H1 (cell line): Measurements from ENCODE around the gene NEDD4L. TPM values are rescaled to one million over a fixed set of nuclear protein-coding genes. Genes with fewer than 3 reads are reported as not detected.

ENCODE experiments used
- CTCF ChIA-PET: fragments of 300-600 bp; sonication (Branson Sonifier 250); formaldehyde crosslinking; loops from one replicate; lab custom pipeline; 2021; ENCODE audit not compliant: partially characterized antibody; lab: Charles Lee
- POLR2A ChIA-PET: fragments of 300-600 bp; sonication (Branson Sonifier 250); formaldehyde crosslinking; loops from one replicate; lab custom pipeline; 2021; ENCODE audit warnings: inconsistent platforms; ENCODE audit not compliant: partially characterized antibody; lab: Charles Lee
- DNase-seq, 2 experiments: peaks; one replicate each; pipeline versions ENCODE4 v3.0.0 to v3.0.0-alpha.2; 2010 to 2022; ENCODE audit warnings: low spot score in 2 of 2, low read depth in 1 of 2, mixed read lengths in 1 of 2
- FAIRE-seq: peaks from 2 replicates; lab custom pipeline; 2011; peaks lifted over from hg19 to GRCh38; lab: Jason Lieb, UNC
- H2AFZ ChIP-seq: 2 replicates; pipeline ENCODE4 v1.8.1; 2012; ENCODE audit warnings: low read length, inconsistent platforms
- H2AK5ac ChIP-seq: 2 replicates; pipeline ENCODE4 v1.6.1; 2013; ENCODE audit warnings: low read depth, low read length
- H2BK120ac ChIP-seq: replicated peaks from 2 replicates; pipeline ENCODE3; 2013; ENCODE audit warnings: low read depth, low read length, inconsistent platforms
- H2BK12ac ChIP-seq: 2 replicates; pipeline ENCODE4 v1.6.1; 2013; ENCODE audit warnings: low read depth, low read length
- H2BK15ac ChIP-seq: 2 replicates; pipeline ENCODE4 v1.6.1; 2013; ENCODE audit warnings: low read length
- H2BK20ac ChIP-seq: 2 replicates; pipeline ENCODE4 v1.6.1; 2013; ENCODE audit warnings: low read length
- H2BK5ac ChIP-seq: 2 replicates; pipeline ENCODE4 v1.6.1; 2013; ENCODE audit warnings: low read depth, low read length
- H3K14ac ChIP-seq: 2 replicates; pipeline ENCODE4 v1.6.1; 2013; ENCODE audit warnings: inconsistent platforms; ENCODE audit not compliant: insufficient read length
- H3K18ac ChIP-seq: 2 replicates; pipeline ENCODE4 v1.6.1; 2013; ENCODE audit warnings: low read length; ENCODE audit errors: extremely low read depth
- H3K23ac ChIP-seq: 2 replicates; pipeline ENCODE4 v1.6.1; 2013; ENCODE audit warnings: inconsistent platforms; ENCODE audit not compliant: insufficient read length
- H3K23me2 ChIP-seq: 2 replicates; pipeline ENCODE4 v1.6.1; 2013; ENCODE audit warnings: low read depth, low read length
- H3K27ac ChIP-seq: 2 replicates; pipeline ENCODE4 v1.6.1; 2011; ENCODE audit warnings: low read depth, low read length, inconsistent platforms
- H3K27me3 ChIP-seq, 4 experiments: replicated peaks in 1 of 4; 1 replicate in 1 of 4; 2 replicates in 3 of 4; pipeline versions ENCODE4 v1.6.1 to v1.8.1; 2011 to 2013; ENCODE audit warnings: low read length in 3 of 4, mild to moderate bottlenecking in 3 of 4, inconsistent platforms in 2 of 4, mixed read lengths in 2 of 4, moderate library complexity in 1 of 4; ENCODE audit not compliant: control insufficient read depth in 3 of 4, insufficient read depth in 3 of 4; ENCODE audit errors: extremely low read depth in 1 of 4
- H3K36me3 ChIP-seq, 4 experiments: 2 replicates each; pipeline versions ENCODE4 v1.6.1 to v1.8.1; 2011 to 2013; ENCODE audit warnings: mild to moderate bottlenecking in 4 of 4, low read length in 3 of 4, moderate library complexity in 2 of 4, control low read depth in 1 of 4, inconsistent platforms in 1 of 4; ENCODE audit not compliant: insufficient read depth in 4 of 4, control insufficient read depth in 2 of 4
- H3K4ac ChIP-seq: replicated peaks from 2 replicates; pipeline ENCODE3; 2013; ENCODE audit warnings: low read length, low read depth, mixed read lengths, inconsistent platforms; ENCODE audit not compliant: insufficient read length
- H3K4me1 ChIP-seq, 4 experiments: replicated peaks in 1 of 4; 1 replicate in 1 of 4; 2 replicates in 3 of 4; pipeline versions ENCODE4 v1.6.1 to v1.8.1; 2011 to 2013; ENCODE audit warnings: low read length in 3 of 4, inconsistent platforms in 2 of 4, mixed read lengths in 1 of 4; ENCODE audit not compliant: insufficient read depth in 4 of 4, control insufficient read depth in 3 of 4
- H3K4me2 ChIP-seq, 2 experiments: 2 replicates each; pipeline versions ENCODE4 v1.6.1 to v1.8.1; 2011 to 2013; ENCODE audit warnings: low read depth in 2 of 2, low read length in 2 of 2, control low read depth in 1 of 2, inconsistent platforms in 1 of 2, mild to moderate bottlenecking in 1 of 2; ENCODE audit not compliant: insufficient read depth in 1 of 2
- H3K4me3 ChIP-seq, 4 experiments: fragments of 200-600, 300-600 bp in 1 of 4; sonication (generic), shearing (Covaris generic), sonication (Bioruptor Twin) in 1 of 4; 2 replicates each; pipeline versions ENCODE4 v1.5.1 to v1.8.1; 2011 to 2016; ENCODE audit warnings: low read length in 4 of 4, low read depth in 3 of 4, control low read depth in 2 of 4, inconsistent platforms in 2 of 4, mild to moderate bottlenecking in 2 of 4, mixed read lengths in 1 of 4, moderate library complexity in 1 of 4; ENCODE audit not compliant: insufficient read depth in 2 of 4; ENCODE audit errors: extremely low read depth in 1 of 4
- H3K56ac ChIP-seq: replicated peaks from 2 replicates; pipeline ENCODE3; 2013; ENCODE audit warnings: low read depth, mild to moderate bottlenecking, mixed read lengths, low read length, inconsistent platforms; ENCODE audit not compliant: insufficient read length
- H3K79me1 ChIP-seq: 2 replicates; pipeline ENCODE4 v1.6.1; 2013; ENCODE audit warnings: low read depth, low read length, control low read depth
- H3K79me2 ChIP-seq, 2 experiments: 2 replicates each; pipeline versions ENCODE4 v1.6.1 to v1.8.1; 2012 to 2013; ENCODE audit warnings: low read length in 2 of 2, mild to moderate bottlenecking in 2 of 2, inconsistent platforms in 1 of 2; ENCODE audit not compliant: insufficient read depth in 2 of 2, control insufficient read depth in 1 of 2
- H3K9ac ChIP-seq, 4 experiments: replicated peaks in 1 of 4; 1 replicate in 1 of 4; 2 replicates in 3 of 4; pipeline versions ENCODE4 v1.6.1 to v1.8.1; 2011 to 2013; ENCODE audit warnings: low read depth in 3 of 4, low read length in 3 of 4, control low read depth in 2 of 4, mild to moderate bottlenecking in 2 of 4, moderate library complexity in 2 of 4, inconsistent platforms in 1 of 4; ENCODE audit errors: extremely low read depth in 1 of 4
- H3K9me3 ChIP-seq, 2 experiments: 2 replicates each; pipeline versions ENCODE4 v1.6.1 to v1.8.1; 2012 to 2013; ENCODE audit warnings: mild to moderate bottlenecking in 2 of 2, moderate library complexity in 2 of 2, control low read depth in 1 of 2, inconsistent platforms in 1 of 2, low read depth in 1 of 2, low read length in 1 of 2, mixed read lengths in 1 of 2; ENCODE audit not compliant: insufficient read depth in 2 of 2
- H4K20me1 ChIP-seq, 2 experiments: replicated peaks in 1 of 2; 2 replicates each; pipeline versions ENCODE3 to v1.8.1; 2011 to 2013; ENCODE audit warnings: inconsistent platforms in 2 of 2, low read length in 2 of 2, mild to moderate bottlenecking in 1 of 2; ENCODE audit not compliant: insufficient read depth in 2 of 2, control insufficient read depth in 1 of 2
- H4K5ac ChIP-seq: 2 replicates; pipeline ENCODE4 v1.6.1; 2013; ENCODE audit warnings: low read length, low read depth, mixed read lengths, inconsistent platforms; ENCODE audit not compliant: insufficient read length
- H4K8ac ChIP-seq: 2 replicates; pipeline ENCODE4 v1.8.0; 2013; ENCODE audit warnings: mild to moderate bottlenecking, moderate library complexity, low read length, inconsistent platforms; ENCODE audit not compliant: insufficient read depth; ENCODE audit errors: extremely low read depth
- H4K91ac ChIP-seq: replicated peaks from 2 replicates; pipeline ENCODE3; 2013; ENCODE audit warnings: low read length, mixed read lengths, inconsistent platforms; ENCODE audit not compliant: insufficient read length
- BRCA1 ChIP-seq: IDR thresholded peaks from 2 replicates; pipeline ENCODE4 v1.6.1; 2012; ENCODE audit warnings: low read depth, low read length, improper control_type of control experiment
- NANOG ChIP-seq: IDR thresholded peaks from 2 replicates; pipeline ENCODE4 v1.6.1; 2011; ENCODE audit warnings: low read length, low read depth, mild to moderate bottlenecking, inconsistent platforms; ENCODE audit not compliant: insufficient read depth, poor library complexity, severe bottlenecking
- SIRT6 ChIP-seq: IDR thresholded peaks from one replicate; pipeline ENCODE4 v1.7.1; 2012; ENCODE audit warnings: low read length, inconsistent platforms
- TCF12 ChIP-seq: IDR thresholded peaks from 2 replicates; pipeline ENCODE4 v1.6.1; 2011; ENCODE audit warnings: low read depth, mild to moderate bottlenecking, low read length
- polyA plus RNA-seq, 7 experiments: library from polyadenylated mRNA; depleted of rRNA in 3 of 7; stranded (reverse) in 5 of 7; unstranded in 2 of 7; fragments of >200 nt in 5 of 7; fragments of 200-250 nt in 2 of 7; gene quantifications; 1 replicate in 5 of 7; 2 replicates in 1 of 7; 4 replicates in 1 of 7; pipeline versions ENCODE4 v1.2.1 to v1.2.3, GENCODE V29; 2011 to 2013; ENCODE audit warnings: missing spikeins in 2 of 7, mixed read lengths in 2 of 7
- total RNA-seq: library from RNA; stranded (reverse); fragmentation: NEBNext Ultra II Directional; extraction: Animal tissue kit (Norgen Biotek cat#: 25700); gene quantifications from 2 replicates; pipeline ENCODE4 v1.2.1, GENCODE V29; 2021

Gene NEDD4L
- total and polyA plus RNA-seq, 2 of the 8 experiments (the other 6 are each of a cell fraction or from before 2014, with no cell fraction given), result 37.3 to 69.8 TPM

DNA sequence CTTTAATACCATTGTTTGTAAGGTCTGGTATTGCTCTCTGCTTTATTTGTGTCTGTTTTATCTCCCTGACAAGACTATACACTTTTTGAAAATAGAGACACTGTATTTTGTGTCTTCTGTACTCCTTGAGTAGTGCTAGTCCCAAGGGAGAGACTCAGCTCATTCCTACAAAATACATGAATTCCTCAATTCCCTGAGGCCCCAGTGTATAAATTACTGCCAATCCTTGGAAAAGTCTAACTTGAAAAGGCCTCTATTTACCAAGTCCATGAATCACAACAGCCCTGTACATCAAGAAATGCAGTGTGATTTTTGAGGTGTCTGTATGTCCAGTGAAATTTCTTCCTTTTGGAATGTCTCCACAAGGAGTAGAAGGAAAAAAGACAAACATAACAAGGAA is 34.9 kb upstream of the NEDD4L start:
- Histone ChIP-seq H3K27ac (no peak overlapping the region), H3K27me3 (no peaks in the 10 kb centered on the region), H2AK5ac (no peak overlapping the region), H4K5ac (no peak overlapping the region), H2BK15ac (no peak overlapping the region), H2BK5ac (no peak overlapping the region), H3K23me2 (no peaks in the 10 kb centered on the region), H3K23ac (no peak overlapping the region), H3K9me3 (no peaks in the 10 kb centered on the region), H3K4ac (no peak overlapping the region), H2BK120ac (no peak overlapping the region), H2BK20ac (no peak overlapping the region), H3K56ac (no peak overlapping the region), H3K79me1 (no peaks in the 10 kb centered on the region), H3K4me2 (no peak overlapping the region), H2AFZ (no peak overlapping the region), H4K8ac (no peak overlapping the region), H3K4me1 (peaks cover 0 to 7% (median 0%) of the 10 kb centered on the region in 4 experiments; a peak in 2 of 7 replicates), H3K36me3 (no peaks in the 10 kb centered on the region), H4K20me1 (no peaks in the 10 kb centered on the region), H3K4me3 (no peak overlapping the region), H3K18ac (no peak overlapping the region), H2BK12ac (no peak overlapping the region), H3K14ac (no peak overlapping the region), H3K9ac (no peak overlapping the region), H4K91ac (no peak overlapping the region), H3K79me2 (no peaks in the 10 kb centered on the region)
- FAIRE-seq, result no peak
- DNase-seq, result no peak
- ChIA-PET POLR2A (no interaction called here), CTCF (interaction anchor here (1.1 to 1.5 kb wide), 2 partner anchors 33 to 113 kb away, joined by 3 read pairs; no protein-coding TSS in a partner anchor)
- TF ChIP-seq SIRT6 (no peak), TCF12 (no peak), BRCA1 (no peak), NANOG (no peak)
